GM12872 (cell line): ENCODE data around the gene ASB18.

Source experiments
- TF ChIP-seq, protein P1 (sequence below): IDR thresholded peaks from 3 replicates; pipeline ENCODE4 v1.5.1; 2011; ENCODE audit warnings: low read depth, mild to moderate bottlenecking, low read length, moderate library complexity; ENCODE audit not compliant: insufficient read depth

Gene ASB18

DNA sequence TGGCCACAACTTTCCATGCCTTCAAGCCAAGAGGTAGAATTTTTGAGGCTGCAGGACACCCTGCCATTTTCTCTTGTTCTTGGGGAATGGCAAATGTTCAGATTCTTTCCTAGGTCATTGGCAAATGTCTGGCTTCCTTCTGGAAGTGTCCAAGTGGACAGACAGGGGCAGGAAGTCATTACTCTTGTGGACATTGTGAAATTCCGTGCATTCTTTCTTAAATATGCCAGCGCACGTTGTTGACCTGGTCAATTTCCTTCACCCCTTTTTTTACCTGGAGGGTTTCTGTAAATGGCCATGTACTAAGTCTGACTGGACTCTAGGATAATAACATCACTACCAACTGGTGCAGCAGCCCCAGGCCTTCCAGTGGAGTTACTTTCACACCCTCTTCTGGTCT, 13.9 kb downstream of the ASB18 start:
- TF ChIP-seq, protein P1, sequence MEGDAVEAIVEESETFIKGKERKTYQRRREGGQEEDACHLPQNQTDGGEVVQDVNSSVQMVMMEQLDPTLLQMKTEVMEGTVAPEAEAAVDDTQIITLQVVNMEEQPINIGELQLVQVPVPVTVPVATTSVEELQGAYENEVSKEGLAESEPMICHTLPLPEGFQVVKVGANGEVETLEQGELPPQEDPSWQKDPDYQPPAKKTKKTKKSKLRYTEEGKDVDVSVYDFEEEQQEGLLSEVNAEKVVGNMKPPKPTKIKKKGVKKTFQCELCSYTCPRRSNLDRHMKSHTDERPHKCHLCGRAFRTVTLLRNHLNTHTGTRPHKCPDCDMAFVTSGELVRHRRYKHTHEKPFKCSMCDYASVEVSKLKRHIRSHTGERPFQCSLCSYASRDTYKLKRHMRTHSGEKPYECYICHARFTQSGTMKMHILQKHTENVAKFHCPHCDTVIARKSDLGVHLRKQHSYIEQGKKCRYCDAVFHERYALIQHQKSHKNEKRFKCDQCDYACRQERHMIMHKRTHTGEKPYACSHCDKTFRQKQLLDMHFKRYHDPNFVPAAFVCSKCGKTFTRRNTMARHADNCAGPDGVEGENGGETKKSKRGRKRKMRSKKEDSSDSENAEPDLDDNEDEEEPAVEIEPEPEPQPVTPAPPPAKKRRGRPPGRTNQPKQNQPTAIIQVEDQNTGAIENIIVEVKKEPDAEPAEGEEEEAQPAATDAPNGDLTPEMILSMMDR = no peak

DNA sequence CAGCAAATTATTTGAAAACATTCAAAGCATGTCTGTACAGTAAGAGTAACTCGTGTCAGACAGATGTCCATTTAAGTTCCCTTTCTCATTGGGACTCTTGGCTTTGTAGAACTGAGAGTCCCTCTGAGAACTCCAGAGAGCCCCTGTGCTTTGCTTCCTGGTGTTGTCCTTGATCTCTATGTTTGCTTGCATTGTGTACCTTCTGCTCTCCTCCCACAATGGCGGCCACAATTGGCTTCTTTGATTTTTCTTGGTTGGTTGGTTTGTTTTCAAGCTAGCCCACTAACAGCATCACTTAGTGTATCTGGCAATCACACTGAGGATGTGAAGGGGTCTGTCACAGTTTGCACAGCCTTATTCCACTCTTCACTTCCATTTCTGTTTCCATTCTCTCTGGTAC, 15.1 kb downstream of the ASB18 start:
- TF ChIP-seq, protein P1 = no peak

DNA sequence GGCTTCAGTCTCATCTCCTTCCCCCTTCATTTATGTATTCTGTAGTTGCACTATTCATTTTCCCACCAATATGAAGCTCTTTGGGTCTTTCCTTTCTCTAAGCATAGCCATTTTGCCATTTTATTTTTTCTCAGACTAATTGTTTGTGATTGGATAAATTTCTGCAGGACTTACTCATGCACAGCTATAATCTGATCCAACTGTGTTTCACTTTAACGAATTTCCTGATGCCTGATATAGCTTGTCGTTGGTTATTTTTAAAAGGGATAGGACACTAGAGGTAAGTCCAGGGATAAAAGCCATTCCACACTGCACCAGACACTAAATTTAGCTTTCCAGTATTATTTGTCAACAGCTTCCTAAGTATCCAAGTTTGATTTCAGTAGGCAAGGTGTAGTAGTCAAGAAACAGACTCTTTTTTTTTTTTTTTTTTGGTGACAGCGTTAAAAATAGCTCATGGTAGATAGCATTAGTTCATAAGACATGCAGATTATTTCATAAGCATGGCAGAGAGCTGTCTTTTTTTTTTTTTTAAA, 17.4 kb downstream of the ASB18 start:
- TF ChIP-seq, protein P1 = no peak

DNA sequence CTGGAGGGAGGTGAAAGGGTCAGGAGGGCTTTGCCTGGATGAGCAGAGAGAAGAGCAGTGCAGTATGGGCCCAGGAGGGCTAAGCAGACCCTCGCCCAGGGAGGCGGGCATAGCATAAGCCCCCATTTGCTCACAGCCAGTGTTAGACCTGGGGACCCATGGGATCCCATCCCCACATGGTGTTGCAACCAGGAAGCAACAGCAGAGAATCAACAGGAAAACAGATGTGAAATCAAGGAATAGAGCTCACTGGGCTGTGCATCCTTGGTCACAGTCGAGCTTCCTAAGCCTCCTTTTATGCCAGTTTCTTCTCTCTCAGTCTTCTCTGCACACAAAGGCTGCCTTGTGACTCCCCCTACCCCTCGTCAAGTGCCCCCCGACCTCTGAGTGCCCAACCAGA, 19.9 kb downstream of the ASB18 start:
- TF ChIP-seq, protein P1 = no peak

DNA sequence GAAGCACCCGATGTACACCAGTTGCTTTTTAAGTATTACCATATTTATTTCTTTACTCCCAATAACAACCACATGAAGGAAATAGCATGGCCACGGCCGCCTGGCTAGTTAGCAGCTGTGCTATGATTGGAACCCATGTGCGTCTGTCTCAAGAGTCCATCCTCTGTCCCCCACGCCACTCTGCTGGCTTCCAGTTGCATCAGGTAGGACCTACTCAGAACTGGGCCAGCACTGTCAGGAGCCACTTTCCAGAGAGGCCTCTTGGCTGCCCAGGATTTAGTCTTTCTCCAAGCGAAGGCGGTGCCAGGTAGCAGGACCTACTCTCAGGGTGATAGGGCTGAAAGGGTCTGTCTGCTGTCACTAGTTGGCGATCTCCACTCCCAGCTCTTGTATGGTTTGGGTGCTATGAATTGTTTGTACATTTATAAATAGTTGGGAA, 22.1 kb downstream of the ASB18 start:
- TF ChIP-seq, protein P1 = no peak

DNA sequence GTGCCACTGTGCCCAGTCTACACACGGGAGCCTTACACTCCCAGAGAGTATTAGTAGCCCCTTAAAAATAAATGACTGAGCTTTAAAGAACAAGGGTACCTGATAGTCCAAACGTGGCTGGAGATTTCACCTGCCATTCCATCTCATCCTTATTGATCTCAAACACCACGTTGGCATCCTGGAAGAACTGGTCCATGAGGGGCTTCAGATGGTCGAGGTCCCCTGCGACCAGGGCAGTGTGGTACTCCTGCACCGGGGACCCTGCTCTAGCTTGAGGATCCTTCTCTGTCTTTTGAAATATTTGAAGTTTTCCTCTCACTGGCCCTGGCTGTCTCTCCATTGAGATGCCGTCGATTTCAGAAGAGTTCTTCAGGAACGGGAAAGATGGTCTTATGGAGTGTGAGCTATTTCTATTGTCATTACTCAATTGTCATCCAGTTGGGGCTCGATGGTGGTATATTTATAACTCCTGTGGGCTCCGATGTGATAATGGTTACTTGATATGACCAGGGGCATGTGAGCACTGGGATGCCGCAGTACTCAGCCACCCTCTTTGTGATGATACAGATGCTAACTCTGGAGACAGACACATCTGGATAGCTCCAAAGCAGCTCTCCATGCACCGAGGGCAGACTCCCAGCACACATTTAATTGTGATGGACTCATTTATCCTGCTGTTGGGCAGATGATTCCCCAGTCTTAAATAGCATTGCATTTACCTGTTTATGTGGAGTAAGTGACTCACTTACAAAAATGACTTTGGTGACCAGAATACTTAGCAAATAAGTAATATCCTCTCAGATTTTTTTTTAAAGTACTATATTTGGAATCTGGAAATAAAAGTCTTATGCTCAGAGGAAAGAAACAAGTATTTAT, 22.8 kb downstream of the ASB18 start:
- TF ChIP-seq, protein P1 = no peak

DNA sequence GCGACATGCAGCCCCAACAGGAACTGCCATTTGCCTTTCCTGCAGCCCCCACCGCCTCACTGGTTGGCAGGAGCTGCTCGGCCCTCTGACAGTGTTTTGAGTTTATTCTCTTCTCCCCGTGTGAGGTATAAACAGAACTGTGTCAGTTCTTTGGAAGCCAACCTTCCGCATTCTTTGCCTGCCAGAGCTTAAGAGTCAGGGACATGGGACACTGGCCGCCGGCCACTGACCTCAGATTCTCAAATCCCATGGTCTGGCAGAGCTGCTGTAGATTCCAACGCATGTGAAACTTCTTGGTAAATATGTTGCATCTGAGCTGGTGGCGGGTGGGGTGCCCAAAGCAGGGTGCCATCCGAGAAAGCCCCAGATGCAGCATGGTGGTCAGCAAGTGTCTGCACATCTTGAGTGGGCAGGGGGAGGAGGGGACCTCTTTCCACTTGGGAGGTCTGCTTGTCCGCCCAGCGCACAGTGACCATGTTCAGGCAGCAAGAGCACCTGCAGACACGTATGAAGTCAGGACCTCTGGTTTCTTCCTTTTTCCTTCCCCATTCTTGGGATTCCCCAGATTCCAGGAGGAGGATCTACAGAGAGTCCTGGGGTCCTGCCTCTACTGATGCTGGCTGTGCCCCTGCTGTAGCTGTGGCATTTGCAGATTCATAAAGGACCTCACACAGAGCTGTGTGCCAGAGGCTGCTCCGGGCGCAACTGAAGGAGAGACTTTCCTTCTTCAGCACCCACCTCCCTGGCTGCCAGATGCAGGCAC, 23.8 kb downstream of the ASB18 start:
- TF ChIP-seq, protein P1 = no peak
